Immature natural killer cell (primary cell): Measurements from ENCODE around the gene CELF5. TPM values are rescaled to one million over a fixed set of nuclear protein-coding genes. Genes with fewer than 3 reads are reported as not detected.
"Not testable (repeated sequence)": the region's sequence is repeated elsewhere in the genome, so short reads cannot be mapped to it uniquely, and the experiment has no call there.

Experiments used
- DNase-seq, 3 donors: peaks; one replicate each; pipeline ENCODE4 v3.0.0; 2022; ENCODE audit warnings: mixed read lengths in 1 of 3
- H3K27ac Mint-ChIP-seq, 6 donors: one replicate each; pipeline ENCODE4 v1.8.0; 2020; ENCODE audit warnings: mixed read lengths in 6 of 6, mild to moderate bottlenecking in 5 of 6, inconsistent platforms in 4 of 6, moderate library complexity in 3 of 6
- H3K27me3 Mint-ChIP-seq, 3 donors: one replicate each; pipeline ENCODE4 v1.8.0; 2020 to 2021; ENCODE audit warnings: low read depth in 3 of 3, mild to moderate bottlenecking in 3 of 3, mixed read lengths in 3 of 3, moderate library complexity in 3 of 3, inconsistent platforms in 1 of 3
- H3K36me3 Mint-ChIP-seq, 3 donors: one replicate each; pipeline ENCODE4 v1.8.0; 2020; ENCODE audit warnings: mixed read lengths in 3 of 3, inconsistent platforms in 2 of 3, mild to moderate bottlenecking in 2 of 3
- H3K4me1 Mint-ChIP-seq, 2 donors: one replicate each; pipeline ENCODE4 v1.8.0; 2020; ENCODE audit warnings: inconsistent platforms in 2 of 2, mild to moderate bottlenecking in 2 of 2, mixed read lengths in 2 of 2, moderate library complexity in 1 of 2
- H3K4me3 Mint-ChIP-seq, 5 donors: one replicate each; pipeline ENCODE4 v1.8.0; 2020; ENCODE audit warnings: mild to moderate bottlenecking in 5 of 5, mixed read lengths in 5 of 5, inconsistent platforms in 3 of 5, moderate library complexity in 3 of 5
- H3K9me3 Mint-ChIP-seq, 6 donors: one replicate each; pipeline ENCODE4 v1.8.0; 2020; ENCODE audit warnings: mild to moderate bottlenecking in 6 of 6, mixed read lengths in 6 of 6, inconsistent platforms in 4 of 6, moderate library complexity in 3 of 6
- polyA plus RNA-seq, 3 donors: library from polyadenylated mRNA; unstranded; fragments of 300-500 nt; fragmentation: Illumina TruSeq; gene quantifications; one replicate each; pipeline ENCODE4 v1.2.3, GENCODE V29; 2021

CELF5 gene
- polyA plus RNA-seq, 3 donors from 2014 or later: not detected

DNA sequence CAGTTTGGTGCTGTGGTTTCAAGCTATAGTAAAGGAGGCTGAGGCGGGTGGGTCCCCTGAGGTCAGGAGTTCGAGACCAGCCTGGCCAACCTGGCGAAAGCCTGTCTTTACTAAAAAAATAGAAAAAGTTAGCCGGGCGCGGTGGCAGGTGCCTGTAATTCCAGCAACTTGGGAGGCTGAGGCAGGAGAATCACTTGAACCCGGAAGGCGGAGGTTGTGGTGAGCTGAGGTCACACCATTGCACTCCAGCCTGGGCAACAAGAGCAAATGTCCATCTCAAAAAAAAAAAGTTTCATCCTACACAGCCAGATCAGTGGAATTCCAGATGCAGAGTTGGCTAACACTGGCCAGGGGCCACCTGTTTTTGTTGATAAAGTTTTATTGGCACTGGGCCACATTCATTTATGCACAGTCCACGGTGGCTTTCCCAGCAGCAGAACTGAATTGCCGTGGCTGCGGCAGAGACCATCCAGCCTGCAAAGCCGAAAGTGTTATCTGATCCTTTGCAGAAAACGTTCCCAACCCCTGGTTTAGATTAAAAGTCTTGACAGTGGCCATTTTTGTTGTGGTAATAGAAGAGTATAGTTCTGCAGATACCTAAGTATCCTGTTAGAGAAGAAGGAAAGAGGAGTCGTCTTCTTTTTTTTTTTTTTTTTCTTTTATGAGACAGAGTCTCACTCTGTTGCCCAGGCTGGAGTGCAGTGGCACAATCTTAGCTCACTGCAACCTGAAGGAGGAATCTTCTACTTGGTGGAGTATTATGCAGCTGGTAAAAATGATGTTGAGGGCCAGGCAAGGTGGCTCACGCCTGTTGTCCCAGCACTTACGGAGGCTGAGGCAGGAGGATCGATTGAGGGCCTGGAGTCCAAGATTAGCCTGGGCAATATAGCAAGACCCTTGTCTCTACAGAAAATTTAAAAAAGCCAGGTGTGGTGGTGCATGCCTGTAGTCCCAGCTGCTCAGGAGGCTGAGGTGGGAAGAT lies 30.1 kb upstream of the CELF5 start:
- DNase-seq: no peak
- H3K27me3 Mint-ChIP-seq: peaks cover 2 to 3% (median 3%) of the 10 kb centered on the region in 3 donors
- H3K4me3 Mint-ChIP-seq: no peak overlapping the region
- peaks cover 0 to 7% of the 10 kb centered on the region in 2 donors for H3K4me1 Mint-ChIP-seq
- H3K36me3 Mint-ChIP-seq: peaks cover 0 to 9% (median 0%) of the 10 kb centered on the region in 3 donors
- no peaks in the 10 kb centered on the region for H3K9me3 Mint-ChIP-seq
- no peak overlapping the region for H3K27ac Mint-ChIP-seq

GRCh38 chr19:3196064-3196932 lies 28.2 kb upstream of the CELF5 start:
- Mint-ChIP-seq H3K36me3 (peaks cover 0 to 9% (median 0%) of the 10 kb centered on the region in 3 donors), H3K27me3 (peaks cover 0 to 3% (median 0%) of the 10 kb centered on the region in 3 donors), H3K4me3 (no peak overlapping the region), H3K9me3 (no peaks in the 10 kb centered on the region), H3K27ac (no peak overlapping the region), H3K4me1 (no peaks in the 10 kb centered on the region)
- DNase-seq: no peak

DNA sequence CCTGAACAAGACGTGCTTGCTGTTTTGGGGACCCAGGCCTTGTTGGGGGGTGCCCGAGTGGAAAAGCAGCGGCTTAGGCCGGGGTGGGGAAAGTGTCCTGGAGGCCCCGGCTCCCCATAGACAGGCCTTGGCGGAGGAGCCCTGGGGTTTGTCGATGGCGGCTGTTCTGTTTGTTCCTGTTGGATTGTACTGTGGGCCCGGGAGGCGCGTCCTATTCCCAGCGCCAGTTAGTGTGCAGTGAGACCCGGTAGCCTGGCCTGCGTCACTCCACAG lies 27.6 kb upstream of the CELF5 start:
- DNase-seq: no peak
- Mint-ChIP-seq H3K27ac (no peak overlapping the region), H3K4me1 (no peaks in the 10 kb centered on the region), H3K27me3 (peaks cover 0 to 3% (median 0%) of the 10 kb centered on the region in 3 donors), H3K36me3 (peaks cover 0 to 9% (median 0%) of the 10 kb centered on the region in 3 donors), H3K9me3 (no peaks in the 10 kb centered on the region), H3K4me3 (no peak overlapping the region)

- no peak overlapping the region for H3K27ac Mint-ChIP-seq
- no peak overlapping the region for H3K4me3 Mint-ChIP-seq
- DNase-seq: no peak
- peaks cover 0 to 3% (median 0%) of the 10 kb centered on the region in 3 donors for H3K27me3 Mint-ChIP-seq
- peaks cover 0 to 9% (median 0%) of the 10 kb centered on the region in 3 donors for H3K36me3 Mint-ChIP-seq
- no peaks in the 10 kb centered on the region for H3K9me3 Mint-ChIP-seq
- no peaks in the 10 kb centered on the region for H3K4me1 Mint-ChIP-seq
Observed at GRCh38 chr19:3198901-3199700, 25.4 kb upstream of the CELF5 start.

DNA sequence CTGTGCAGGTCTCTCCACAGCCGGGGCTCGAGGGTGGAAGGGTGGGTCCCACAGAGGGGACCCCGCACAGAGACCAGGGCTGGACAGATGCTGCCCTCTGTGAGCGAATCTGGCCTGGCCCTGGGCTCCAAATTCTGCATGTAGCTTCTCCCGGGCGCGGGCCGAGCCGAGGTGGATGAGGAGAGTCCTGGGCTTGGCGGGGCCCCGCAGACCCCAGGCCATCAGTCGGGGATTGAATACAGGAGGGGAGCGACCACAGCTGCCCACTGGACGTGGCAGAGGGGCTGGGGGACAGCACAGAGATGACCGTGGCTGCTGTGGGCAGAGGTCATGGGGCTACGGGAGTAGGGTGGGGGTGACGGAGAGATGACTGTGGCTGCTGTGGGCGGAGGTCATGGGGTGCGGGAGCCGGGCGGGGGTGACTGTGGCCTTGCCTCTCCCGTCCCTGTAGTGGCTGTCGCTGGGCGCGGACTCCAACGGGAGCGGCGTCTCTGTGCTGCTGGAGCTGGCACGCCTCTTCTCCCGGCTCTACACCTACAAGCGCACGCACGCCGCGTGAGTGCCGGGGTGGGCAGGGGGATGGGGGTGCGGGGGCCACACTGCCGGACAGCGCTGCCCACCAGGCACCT lies 23.3 kb upstream of the CELF5 start:
- Mint-ChIP-seq H3K36me3 (peaks cover 0 to 3% (median 0%) of the 10 kb centered on the region in 3 donors), H3K9me3 (no peaks in the 10 kb centered on the region), H3K4me3 (no peak overlapping the region), H3K4me1 (no peaks in the 10 kb centered on the region), H3K27ac (no peak overlapping the region), H3K27me3 (peaks cover 0 to 3% (median 0%) of the 10 kb centered on the region in 3 donors)
- DNase-seq: no peak

- no peak for DNase-seq
- Mint-ChIP-seq H3K27ac (no peak overlapping the region), H3K4me3 (no peak overlapping the region), H3K36me3 (peaks cover 0 to 3% (median 0%) of the 10 kb centered on the region in 3 donors), H3K4me1 (no peaks in the 10 kb centered on the region), H3K9me3 (no peaks in the 10 kb centered on the region), H3K27me3 (peaks cover 0 to 3% (median 0%) of the 10 kb centered on the region in 3 donors)
Observed at GRCh38 chr19:3201911-3202310, 22.6 kb upstream of the CELF5 start.

GRCh38 chr19:3202346-3202745 lies 22.1 kb upstream of the CELF5 start:
- DNase-seq: no peak
- H3K27me3 Mint-ChIP-seq: peaks cover 0 to under 1% (median 0%) of the 10 kb centered on the region in 3 donors
- peaks cover 0 to 3% (median 0%) of the 10 kb centered on the region in 3 donors for H3K36me3 Mint-ChIP-seq
- H3K27ac Mint-ChIP-seq: no peak overlapping the region
- no peaks in the 10 kb centered on the region for H3K9me3 Mint-ChIP-seq
- H3K4me1 Mint-ChIP-seq: no peaks in the 10 kb centered on the region
- H3K4me3 Mint-ChIP-seq: no peak overlapping the region

- not testable (repeated sequence) for H3K36me3 Mint-ChIP-seq, H3K4me3 Mint-ChIP-seq, H3K9me3 Mint-ChIP-seq, DNase-seq, H3K4me1 Mint-ChIP-seq, H3K27ac Mint-ChIP-seq, H3K27me3 Mint-ChIP-seq
Observed at GRCh38 chr19:3202895-3203294, 21.6 kb upstream of the CELF5 start.

- Mint-ChIP-seq H3K4me1 (no peaks in the 10 kb centered on the region), H3K27me3 (no peaks in the 10 kb centered on the region), H3K27ac (no peak overlapping the region), H3K9me3 (no peaks in the 10 kb centered on the region), H3K4me3 (no peak overlapping the region), H3K36me3 (peaks cover 0 to 3% (median 0%) of the 10 kb centered on the region in 3 donors)
- DNase-seq: no peak
Observed at GRCh38 chr19:3203805-3204645, 20.4 kb upstream of the CELF5 start.

DNA sequence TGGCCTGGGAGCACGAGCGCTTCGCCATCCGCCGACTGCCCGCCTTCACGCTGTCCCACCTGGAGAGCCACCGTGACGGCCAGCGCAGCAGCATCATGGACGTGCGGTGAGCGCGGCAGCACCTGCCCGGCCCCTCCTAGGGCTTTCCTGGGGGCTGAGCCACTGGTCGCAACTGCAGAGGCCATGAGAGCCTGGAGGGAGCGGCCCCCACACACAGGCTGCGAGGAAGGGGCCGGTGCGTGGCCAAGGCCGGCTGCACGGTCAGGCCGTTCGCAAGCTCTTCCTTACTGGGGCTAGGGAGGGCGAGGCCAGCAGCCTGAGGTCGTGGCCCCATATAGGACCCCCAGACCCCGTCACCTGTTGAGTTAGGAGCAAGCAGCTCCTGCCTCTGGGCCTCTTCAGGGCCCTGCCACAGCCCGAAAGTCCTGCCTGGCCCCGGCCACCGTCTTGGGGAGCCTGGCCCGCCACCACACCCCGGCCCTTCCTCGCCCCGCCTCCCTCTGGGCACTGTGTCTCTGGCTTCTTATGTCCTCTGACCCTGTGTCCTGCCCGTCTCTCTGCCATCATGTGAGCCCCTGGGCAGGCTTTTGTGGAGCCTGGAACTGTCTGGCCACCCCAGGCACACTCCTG lies 19.7 kb upstream of the CELF5 start:
- DNase-seq: no peak
- H3K27me3 Mint-ChIP-seq: no peaks in the 10 kb centered on the region
- H3K9me3 Mint-ChIP-seq: no peaks in the 10 kb centered on the region
- no peaks in the 10 kb centered on the region for H3K4me1 Mint-ChIP-seq
- H3K27ac Mint-ChIP-seq: no peak overlapping the region
- H3K36me3 Mint-ChIP-seq: peaks cover 0 to 3% (median 0%) of the 10 kb centered on the region in 3 donors
- H3K4me3 Mint-ChIP-seq: no peak overlapping the region

DNA sequence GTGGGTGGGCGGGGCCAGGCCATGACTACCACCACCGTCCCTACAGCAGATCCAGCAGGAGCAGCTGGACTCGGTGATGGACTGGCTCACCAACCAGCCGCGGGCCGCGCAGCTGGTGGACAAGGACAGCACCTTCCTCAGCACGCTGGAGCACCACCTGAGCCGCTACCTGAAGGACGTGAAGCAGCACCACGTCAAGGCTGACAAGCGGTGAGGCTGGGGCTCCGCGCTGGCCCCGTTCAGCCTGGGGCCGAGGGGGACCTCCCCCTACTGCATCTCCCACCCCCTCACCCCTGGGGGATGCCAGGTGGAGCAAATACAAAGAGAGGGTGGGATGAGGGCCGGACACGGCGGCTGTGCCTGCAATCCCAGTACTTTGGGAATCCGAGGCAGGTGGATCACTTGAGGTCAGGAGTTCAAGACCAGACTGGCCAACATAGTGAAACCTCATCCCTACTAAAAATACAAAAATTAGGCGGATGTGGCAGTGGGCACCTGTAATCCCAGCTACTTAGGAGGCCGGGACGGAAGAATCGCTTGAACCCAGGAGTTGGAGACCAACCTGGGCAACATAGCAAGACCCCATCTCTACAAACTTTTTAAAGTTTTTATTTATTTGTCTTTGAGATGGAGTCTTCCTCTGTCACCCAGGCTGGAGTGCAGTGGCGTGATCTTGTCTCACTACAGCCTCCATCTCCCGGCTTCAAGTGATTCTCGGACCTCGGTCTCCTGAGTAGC lies 18.1 kb upstream of the CELF5 start:
- H3K36me3 Mint-ChIP-seq: peaks cover 0 to 3% (median 0%) of the 10 kb centered on the region in 3 donors
- DNase-seq: no peak
- H3K9me3 Mint-ChIP-seq: peaks cover 0 to 1% (median 0%) of the 10 kb centered on the region in 6 donors
- H3K27me3 Mint-ChIP-seq: no peaks in the 10 kb centered on the region
- H3K4me1 Mint-ChIP-seq: peaks cover 0 to 2% of the 10 kb centered on the region in 2 donors
- no peak overlapping the region for H3K27ac Mint-ChIP-seq
- H3K4me3 Mint-ChIP-seq: no peak overlapping the region
